ENCODE measurements around the gene ODAM. TPM values are rescaled to one million over a fixed set of nuclear protein-coding genes. Genes with fewer than 3 reads are reported as not detected.

The ODAM gene
- total RNA-seq, 4 donors from 2014 or later = not detected

DNA sequence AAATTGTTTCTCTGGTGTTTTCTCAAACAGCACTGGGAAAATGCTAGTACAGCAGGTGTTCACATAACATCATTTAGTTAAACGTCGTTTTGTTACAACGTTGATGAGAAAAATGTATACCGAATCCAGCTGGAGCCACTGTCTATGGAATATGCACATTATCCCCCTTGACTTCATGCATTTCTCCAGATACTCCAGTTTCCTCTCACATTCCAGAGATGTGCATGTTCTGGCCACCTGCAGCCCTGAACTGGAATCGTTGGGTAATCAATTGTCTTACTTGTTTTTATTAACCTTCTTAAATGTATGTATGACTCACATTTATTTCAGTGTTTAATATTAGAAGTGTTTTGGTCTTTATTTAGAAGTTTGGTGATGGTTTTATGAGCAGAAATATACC is 18.4 kb upstream of the ODAM start:
- intact Hi-C loops (cut with DNase I) = no loop called here
- TF ChIP-seq, protein P1, sequence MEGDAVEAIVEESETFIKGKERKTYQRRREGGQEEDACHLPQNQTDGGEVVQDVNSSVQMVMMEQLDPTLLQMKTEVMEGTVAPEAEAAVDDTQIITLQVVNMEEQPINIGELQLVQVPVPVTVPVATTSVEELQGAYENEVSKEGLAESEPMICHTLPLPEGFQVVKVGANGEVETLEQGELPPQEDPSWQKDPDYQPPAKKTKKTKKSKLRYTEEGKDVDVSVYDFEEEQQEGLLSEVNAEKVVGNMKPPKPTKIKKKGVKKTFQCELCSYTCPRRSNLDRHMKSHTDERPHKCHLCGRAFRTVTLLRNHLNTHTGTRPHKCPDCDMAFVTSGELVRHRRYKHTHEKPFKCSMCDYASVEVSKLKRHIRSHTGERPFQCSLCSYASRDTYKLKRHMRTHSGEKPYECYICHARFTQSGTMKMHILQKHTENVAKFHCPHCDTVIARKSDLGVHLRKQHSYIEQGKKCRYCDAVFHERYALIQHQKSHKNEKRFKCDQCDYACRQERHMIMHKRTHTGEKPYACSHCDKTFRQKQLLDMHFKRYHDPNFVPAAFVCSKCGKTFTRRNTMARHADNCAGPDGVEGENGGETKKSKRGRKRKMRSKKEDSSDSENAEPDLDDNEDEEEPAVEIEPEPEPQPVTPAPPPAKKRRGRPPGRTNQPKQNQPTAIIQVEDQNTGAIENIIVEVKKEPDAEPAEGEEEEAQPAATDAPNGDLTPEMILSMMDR (IDR thresholded peaks at IDR 0.05) = no peak
- TF ChIP-seq POLR2A (IDR thresholded peaks at IDR 0.05) = no peak
- Histone ChIP-seq H3K27me3 (no peaks in the 10 kb centered on the region), H3K36me3 (no peaks in the 10 kb centered on the region), H3K4me1 (no peaks in the 10 kb centered on the region), H3K9me3 (no peaks in the 10 kb centered on the region), H3K4me3 (no peak overlapping the region), H3K27ac (no peak overlapping the region)
- DNase-seq = no peak
- 48 to 58% methylated on average over 5 of the region's 5 CpGs for WGBS, 2 donors

DNA sequence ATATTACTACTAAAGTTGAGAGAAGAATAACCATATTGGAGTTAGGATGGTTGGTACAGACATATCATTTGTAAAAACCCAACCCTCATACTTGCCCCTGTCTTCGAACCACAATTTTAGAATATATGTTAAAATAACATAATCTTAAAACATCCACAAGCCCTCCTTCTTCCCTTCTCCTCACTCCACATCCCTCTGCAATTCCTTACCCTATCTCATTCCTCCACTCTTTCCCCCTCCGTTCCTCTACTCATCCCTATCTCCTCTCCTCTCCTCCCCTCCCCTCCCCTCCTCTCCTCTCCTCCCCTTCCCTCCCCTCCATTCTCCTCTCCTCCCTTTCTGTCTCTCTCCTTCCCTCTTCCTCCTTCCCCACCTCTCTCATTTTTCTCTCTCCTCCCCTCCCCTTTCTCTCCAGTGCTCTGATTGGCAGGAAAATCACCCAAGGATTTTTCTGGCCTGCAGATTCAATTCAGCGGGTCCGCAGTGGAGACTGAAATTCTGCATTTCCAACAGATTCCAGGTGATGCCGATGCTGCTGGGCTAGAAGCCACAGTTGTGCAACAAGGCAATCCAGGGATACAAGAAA is 17.4 kb upstream of the ODAM start:
- no peaks in the 10 kb centered on the region for H3K36me3 ChIP-seq
- no peak overlapping the region for H3K4me3 ChIP-seq
- no peaks in the 10 kb centered on the region for H3K4me1 ChIP-seq
- no peaks in the 10 kb centered on the region for H3K27me3 ChIP-seq
- DNase-seq = no peak
- WGBS, 2 donors = 82 to 84% methylated on average over 5 of the region's 5 CpGs
- no peak overlapping the region for H3K27ac ChIP-seq
- TF ChIP-seq, protein P1 (IDR thresholded peaks at IDR 0.05) = no peak
- TF ChIP-seq POLR2A (IDR thresholded peaks at IDR 0.05) = no peak
- no peaks in the 10 kb centered on the region for H3K9me3 ChIP-seq
- intact Hi-C loops (cut with DNase I) = no loop called here

DNA sequence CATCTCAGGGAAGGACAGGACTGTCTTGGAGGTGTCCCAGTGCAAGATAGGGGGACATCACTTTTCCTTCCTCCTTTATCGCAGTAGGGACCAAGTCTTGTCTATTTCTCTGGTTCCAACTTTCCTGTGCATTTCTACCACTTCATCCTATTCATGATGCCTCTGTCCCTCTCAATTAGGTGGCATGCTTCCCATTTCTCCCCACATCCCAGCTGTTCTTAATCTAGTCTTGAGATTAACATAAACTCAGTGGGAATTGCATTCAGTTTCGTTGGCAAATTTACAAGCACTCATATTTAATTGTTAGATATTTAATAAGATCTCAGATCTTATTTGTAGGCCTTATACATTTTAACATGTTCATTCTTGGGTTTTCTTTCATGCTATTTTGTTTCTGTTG is 15.7 kb upstream of the ODAM start:
- H3K9me3 ChIP-seq = no peaks in the 10 kb centered on the region
- 47 to 60% methylated on average over 2 of the region's 2 CpGs for WGBS, 2 donors
- TF ChIP-seq, protein P1 (IDR thresholded peaks at IDR 0.05) = no peak
- no peak for TF ChIP-seq POLR2A (IDR thresholded peaks at IDR 0.05)
- no peak overlapping the region for H3K27ac ChIP-seq
- H3K4me1 ChIP-seq = no peaks in the 10 kb centered on the region
- H3K4me3 ChIP-seq = no peak overlapping the region
- no peaks in the 10 kb centered on the region for H3K36me3 ChIP-seq
- intact Hi-C loops (cut with DNase I) = no loop called here
- peaks cover 0 to 4% (median 0%) of the 10 kb centered on the region in 4 donors for H3K27me3 ChIP-seq
- DNase-seq = no peak

DNA sequence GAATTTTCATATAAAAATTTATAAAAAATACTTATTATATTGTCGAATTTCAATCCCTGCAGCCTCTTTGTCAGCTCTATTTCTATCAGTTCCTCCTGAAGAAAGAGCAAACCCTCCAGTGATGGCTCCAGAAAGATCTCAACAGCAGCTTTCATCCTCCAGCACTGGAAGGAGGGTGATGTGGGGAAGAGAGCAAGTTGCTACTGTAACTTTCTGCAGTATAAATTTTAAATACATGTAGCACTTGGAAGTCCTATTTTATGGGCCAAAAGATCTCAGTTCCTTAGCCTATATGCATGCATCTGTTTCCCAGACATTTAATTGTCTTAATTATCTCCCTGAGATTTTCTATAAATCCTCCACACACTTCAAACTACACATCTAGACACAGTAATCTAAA is 13.7 kb upstream of the ODAM start:
- no peak for DNase-seq
- no peaks in the 10 kb centered on the region for H3K36me3 ChIP-seq
- 39 to 48% methylated on average over 1 of the region's 1 CpG for WGBS, 2 donors
- no peaks in the 10 kb centered on the region for H3K4me1 ChIP-seq
- no peaks in the 10 kb centered on the region for H3K9me3 ChIP-seq
- intact Hi-C loops (cut with DNase I) = no loop called here
- H3K27ac ChIP-seq = no peak overlapping the region
- peaks cover 0 to 21% (median 0%) of the 10 kb centered on the region in 4 donors for H3K27me3 ChIP-seq
- TF ChIP-seq, protein P1 (IDR thresholded peaks at IDR 0.05) = no peak
- no peak for TF ChIP-seq POLR2A (IDR thresholded peaks at IDR 0.05)
- H3K4me3 ChIP-seq = no peak overlapping the region

DNA sequence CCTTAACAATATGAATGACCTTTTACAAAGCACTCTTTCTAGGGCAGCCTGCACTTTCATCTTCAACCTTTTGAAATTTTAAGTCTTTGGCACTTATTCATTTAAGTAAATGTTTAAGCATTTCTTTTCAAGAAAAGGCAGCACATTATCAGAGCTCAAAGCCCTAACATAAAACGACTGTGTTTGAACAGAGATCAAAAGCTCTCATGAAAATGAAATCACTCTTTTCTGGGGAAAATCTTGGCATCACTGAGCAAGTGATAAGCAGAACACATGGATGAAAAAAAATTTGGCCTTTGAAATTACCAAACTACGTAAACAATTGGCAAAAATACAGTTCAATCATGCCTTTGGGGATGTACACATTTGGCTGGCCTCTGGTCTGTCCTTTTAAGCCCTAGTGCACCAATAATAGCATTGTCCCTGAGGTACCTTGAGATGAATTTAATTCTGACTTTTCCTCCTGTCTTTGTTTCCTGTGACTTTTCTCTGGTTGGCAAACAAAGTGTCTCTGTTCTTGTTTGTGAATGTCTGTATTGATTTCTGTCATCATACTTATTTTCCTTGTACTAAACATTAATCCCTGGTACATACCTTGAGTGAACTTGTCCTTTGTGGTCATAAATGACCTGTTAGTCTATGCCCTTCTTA is 12.9 kb upstream of the ODAM start:
- H3K4me1 ChIP-seq = no peaks in the 10 kb centered on the region
- intact Hi-C loops (cut with DNase I) = no loop called here
- peaks cover 0 to 21% (median 0%) of the 10 kb centered on the region in 4 donors for H3K27me3 ChIP-seq
- no peak for TF ChIP-seq POLR2A (IDR thresholded peaks at IDR 0.05)
- TF ChIP-seq, protein P1 (IDR thresholded peaks at IDR 0.05) = no peak
- no peak overlapping the region for H3K4me3 ChIP-seq
- H3K36me3 ChIP-seq = no peaks in the 10 kb centered on the region
- WGBS, 2 donors = 5 to 19% methylated on average over 2 of the region's 2 CpGs
- no peak overlapping the region for H3K27ac ChIP-seq
- no peaks in the 10 kb centered on the region for H3K9me3 ChIP-seq
- DNase-seq = no peak

Data from esophagus squamous epithelium (tissue), 5 donors.